Measurements from ENCODE around the gene ADAMTS10. TPM values are rescaled to one million over a fixed set of nuclear protein-coding genes. Genes with fewer than 3 reads are reported as not detected.

ADAMTS10 gene
- total RNA-seq, 3 donors from 2014 or later, result 23.4 to 68.2 (median 48.2) TPM

DNA sequence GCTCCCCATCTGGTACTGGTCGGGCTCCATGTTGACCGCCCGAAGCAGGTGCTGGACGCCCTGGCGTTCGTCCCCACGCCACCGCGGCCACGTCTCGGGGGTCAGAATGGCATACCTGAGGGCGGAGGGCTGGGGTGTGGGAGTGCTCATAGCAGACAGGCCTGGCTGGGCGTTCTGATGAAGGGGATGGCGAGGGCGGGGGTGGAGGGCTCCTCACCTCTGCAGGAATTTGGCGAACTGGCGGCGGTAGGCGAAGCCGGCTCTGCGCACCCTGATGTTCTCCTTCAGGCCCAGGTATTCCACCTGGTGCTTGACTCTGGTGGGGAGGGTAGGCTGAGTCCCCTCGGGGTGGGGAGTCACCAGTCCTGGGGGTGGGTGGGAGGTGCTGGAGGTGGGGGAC, 74.2 kb downstream of the ADAMTS10 start:
- no peak for TF ChIP-seq POLR2A (IDR thresholded peaks at IDR 0.05)
- TF ChIP-seq POLR2AphosphoS5 (IDR thresholded peaks at IDR 0.05), result no peak
- TF ChIP-seq, protein P1, sequence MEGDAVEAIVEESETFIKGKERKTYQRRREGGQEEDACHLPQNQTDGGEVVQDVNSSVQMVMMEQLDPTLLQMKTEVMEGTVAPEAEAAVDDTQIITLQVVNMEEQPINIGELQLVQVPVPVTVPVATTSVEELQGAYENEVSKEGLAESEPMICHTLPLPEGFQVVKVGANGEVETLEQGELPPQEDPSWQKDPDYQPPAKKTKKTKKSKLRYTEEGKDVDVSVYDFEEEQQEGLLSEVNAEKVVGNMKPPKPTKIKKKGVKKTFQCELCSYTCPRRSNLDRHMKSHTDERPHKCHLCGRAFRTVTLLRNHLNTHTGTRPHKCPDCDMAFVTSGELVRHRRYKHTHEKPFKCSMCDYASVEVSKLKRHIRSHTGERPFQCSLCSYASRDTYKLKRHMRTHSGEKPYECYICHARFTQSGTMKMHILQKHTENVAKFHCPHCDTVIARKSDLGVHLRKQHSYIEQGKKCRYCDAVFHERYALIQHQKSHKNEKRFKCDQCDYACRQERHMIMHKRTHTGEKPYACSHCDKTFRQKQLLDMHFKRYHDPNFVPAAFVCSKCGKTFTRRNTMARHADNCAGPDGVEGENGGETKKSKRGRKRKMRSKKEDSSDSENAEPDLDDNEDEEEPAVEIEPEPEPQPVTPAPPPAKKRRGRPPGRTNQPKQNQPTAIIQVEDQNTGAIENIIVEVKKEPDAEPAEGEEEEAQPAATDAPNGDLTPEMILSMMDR (IDR thresholded peaks at IDR 0.05), result no peak
- Histone ChIP-seq H3K27me3 (no peaks in the 10 kb centered on the region), H3K4me3 (no peak overlapping the region), H3K36me3 (no peaks in the 10 kb centered on the region), H3K27ac (no peak overlapping the region), H3K4me1 (no peaks in the 10 kb centered on the region), H3K9me3 (no peaks in the 10 kb centered on the region)
- intact Hi-C loops (cut with DNase I; ENCODE audit: low total_unique reads), result no loop called here
- no peak for DNase-seq (ENCODE audit: low spot score in 2 of 2)

DNA sequence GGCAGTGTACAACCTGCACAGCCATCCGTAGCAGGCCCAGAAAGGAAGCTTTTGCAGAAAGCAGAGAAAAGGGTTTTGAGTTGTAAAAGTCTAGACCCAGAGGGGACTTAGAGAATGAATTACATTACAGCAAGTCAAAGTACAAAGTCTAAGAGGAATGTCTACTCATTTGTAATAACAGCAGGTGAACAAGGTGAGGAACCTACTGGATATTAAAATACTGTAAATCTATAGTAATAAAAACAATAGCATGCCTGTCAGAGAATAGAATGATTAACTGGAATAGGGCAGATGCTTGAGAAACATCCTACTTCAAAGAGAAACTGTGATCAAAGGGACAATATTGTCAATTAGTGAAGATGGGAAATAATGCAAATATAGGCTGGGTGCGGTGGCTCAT, 78.3 kb downstream of the ADAMTS10 start:
- intact Hi-C loops (cut with DNase I; ENCODE audit: low total_unique reads), result no loop called here

DNA sequence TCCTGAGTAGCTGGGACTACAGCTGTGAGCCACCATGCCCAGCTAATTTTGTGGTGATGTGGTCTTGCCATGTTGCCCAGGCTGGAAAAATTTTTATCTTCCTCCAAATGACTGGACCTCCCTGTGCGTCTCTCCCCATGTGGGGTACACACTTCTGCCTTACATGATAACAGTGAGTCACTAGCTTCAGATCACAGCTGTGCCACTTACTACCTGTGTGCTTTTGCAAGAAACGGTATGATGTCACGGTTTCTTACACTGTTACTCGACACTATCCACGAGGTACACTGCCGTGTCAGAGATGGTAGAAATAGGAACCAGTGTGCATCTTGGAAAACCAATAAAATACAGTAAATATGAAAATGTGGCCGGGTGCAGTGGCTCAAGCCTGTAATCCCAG, 79.0 kb downstream of the ADAMTS10 start:
- no peaks in the 10 kb centered on the region for H3K9me3 ChIP-seq
- no peak for TF ChIP-seq POLR2A (IDR thresholded peaks at IDR 0.05)
- TF ChIP-seq, protein P1 (IDR thresholded peaks at IDR 0.05), result no peak
- TF ChIP-seq POLR2AphosphoS5 (IDR thresholded peaks at IDR 0.05), result no peak
- H3K4me1 ChIP-seq, result no peaks in the 10 kb centered on the region
- no peak overlapping the region for H3K4me3 ChIP-seq
- H3K27ac ChIP-seq, result no peak overlapping the region
- H3K27me3 ChIP-seq, result no peaks in the 10 kb centered on the region
- H3K36me3 ChIP-seq, result no peaks in the 10 kb centered on the region
- DNase-seq (ENCODE audit: low spot score in 2 of 2), result no peak
- intact Hi-C loops (cut with DNase I; ENCODE audit: low total_unique reads), result no loop called here

More for the DNA sequence above, 78.3 kb downstream of the ADAMTS10 start:
- no peak overlapping the region for H3K4me3 ChIP-seq
- H3K9me3 ChIP-seq, result no peaks in the 10 kb centered on the region
- no peaks in the 10 kb centered on the region for H3K27me3 ChIP-seq
- TF ChIP-seq, protein P1 (IDR thresholded peaks at IDR 0.05), result no peak
- TF ChIP-seq POLR2A (IDR thresholded peaks at IDR 0.05), result no peak
- TF ChIP-seq POLR2AphosphoS5 (IDR thresholded peaks at IDR 0.05), result no peak
- H3K4me1 ChIP-seq, result no peaks in the 10 kb centered on the region
- no peak for DNase-seq (ENCODE audit: low spot score in 2 of 2)
- H3K27ac ChIP-seq, result no peak overlapping the region
- no peaks in the 10 kb centered on the region for H3K36me3 ChIP-seq

Other genes starting within 250 kb of the ADAMTS10 start
- gene ANGPTL4, start 246.6 kb downstream of the ADAMTS10 start, total RNA-seq, result 100 to 1,000 TPM in 2 of 3 donors, 10 to 100 TPM in 1; 90.9 to 186 (median 118) TPM
- gene RAB11B, start 220.4 kb downstream of the ADAMTS10 start, total RNA-seq, result 10 to 100 TPM; 39.5 to 57.7 (median 41.3) TPM
- 100 to 1,000 TPM; 126 to 224 (median 132) TPM for gene MARCHF2, start 197.4 kb downstream of the ADAMTS10 start, total RNA-seq
- gene HNRNPM, start 165.7 kb downstream of the ADAMTS10 start, total RNA-seq, result 100 to 1,000 TPM in 2 of 3 donors, 10 to 100 TPM in 1; 84.8 to 153 (median 116) TPM
- under 1 TPM; 0.16 to 0.73 (median 0.33) TPM for gene PRAM1, start 108.1 kb downstream of the ADAMTS10 start, total RNA-seq
- gene ZNF414, start 96.5 kb downstream of the ADAMTS10 start, total RNA-seq, result 10 to 100 TPM in 1 of 3 donors, 1 to 10 TPM in 2; 7.4 to 13.5 (median 7.5) TPM
- 10 to 100 TPM in 2 of 3 donors, 1 to 10 TPM in 1; 8.5 to 31.0 (median 11.3) TPM for gene MYO1F, start 33.3 kb downstream of the ADAMTS10 start, total RNA-seq
- not detected for gene NFILZ, start 19.9 kb upstream of the ADAMTS10 start, total RNA-seq
- not detected for gene ACTL9, start 88.1 kb upstream of the ADAMTS10 start, total RNA-seq
- not detected for gene OR2Z1, start 110.9 kb upstream of the ADAMTS10 start, total RNA-seq
- gene ZNF558, start 221.6 kb upstream of the ADAMTS10 start, total RNA-seq, result 10 to 100 TPM; 31.4 to 40.7 (median 36.7) TPM
- not detected for gene MBD3L1, start 221.7 kb upstream of the ADAMTS10 start, total RNA-seq